Neural cell (in vitro differentiated cells): Measurements from ENCODE around the gene TNKS1BP1.

Experiments used
- CTCF ChIP-seq: fragments of 450-650 bp; IDR thresholded peaks from 2 replicates; pipeline ENCODE4 v1.5.1; 2014; ENCODE audit warnings: antibody characterized with exemption, mild to moderate bottlenecking, moderate library complexity; ENCODE audit not compliant: poor library complexity, severe bottlenecking
- EP300 ChIP-seq: fragments of 450-650 bp; conservative IDR thresholded peaks from 2 replicates; pipeline ENCODE4 v1.6.1; 2014; ENCODE audit warnings: antibody characterized with exemption, mild to moderate bottlenecking, moderate library complexity; ENCODE audit not compliant: poor library complexity, severe bottlenecking
- EZH2 ChIP-seq: fragments of 200-600, 300-800 bp; shearing (Covaris generic), sonication (generic); IDR thresholded peaks from 2 replicates; pipeline ENCODE4 v1.6.1; 2014; ENCODE audit warnings: antibody characterized with exemption, low read length, borderline replicate concordance, mild to moderate bottlenecking; ENCODE audit not compliant: insufficient read depth, poor library complexity, severe bottlenecking
- MXI1 ChIP-seq: fragments of 450-650 bp; conservative IDR thresholded peaks from 2 replicates; pipeline ENCODE4 v1.6.1; 2014; ENCODE audit warnings: antibody characterized with exemption, mild to moderate bottlenecking; ENCODE audit not compliant: poor library complexity, severe bottlenecking
- POLR2AphosphoS5 ChIP-seq: IDR thresholded peaks from 2 replicates; pipeline ENCODE4 v1.6.1; 2012
- RAD21 ChIP-seq: fragments of 450-650 bp; conservative IDR thresholded peaks from 2 replicates; pipeline ENCODE4 v1.6.1; 2014; ENCODE audit warnings: antibody characterized with exemption, mild to moderate bottlenecking, moderate library complexity
- REST ChIP-seq: IDR thresholded peaks from 2 replicates; pipeline ENCODE4 v1.6.1; 2012; ENCODE audit warnings: borderline replicate concordance
- SMC3 ChIP-seq: fragments of 450-650 bp; conservative IDR thresholded peaks from 2 replicates; pipeline ENCODE4 v1.6.1; 2014; ENCODE audit warnings: antibody characterized with exemption, mild to moderate bottlenecking, moderate library complexity; ENCODE audit not compliant: poor library complexity
- TAF1 ChIP-seq: IDR thresholded peaks from 2 replicates; pipeline ENCODE4 v1.6.1; 2012; ENCODE audit warnings: low read depth

GRCh38 chr11:57297221-57297620, 27.5 kb downstream of the TNKS1BP1 start:
- TF ChIP-seq CTCF (no peak), RAD21 (no peak), EZH2 (no peak), EP300 (no peak), TAF1 (no peak), REST (no peak), POLR2AphosphoS5 (no peak), SMC3 (no peak), MXI1 (no peak)
